Occipital lobe (tissue), 2 donors: ENCODE results near the gene EFNA3. TPM values are rescaled to one million over a fixed set of nuclear protein-coding genes. Genes with fewer than 3 reads are reported as not detected.
A peak's percentile ranks its signal among the peaks of the same experiment; 100 is the strongest.

Source experiments
- DNase-seq: peaks from one replicate; lab custom pipeline; 2025; lab: John Stamatoyannopoulos, UW
- total RNA-seq: library from RNA; depleted of rRNA; stranded (reverse); fragments of >200 nt; gene quantifications from one replicate; pipeline ENCODE4 v1.2.3, GENCODE V29; 2014

The EFNA3 gene
- total RNA-seq, result 7.6 TPM

DNA sequence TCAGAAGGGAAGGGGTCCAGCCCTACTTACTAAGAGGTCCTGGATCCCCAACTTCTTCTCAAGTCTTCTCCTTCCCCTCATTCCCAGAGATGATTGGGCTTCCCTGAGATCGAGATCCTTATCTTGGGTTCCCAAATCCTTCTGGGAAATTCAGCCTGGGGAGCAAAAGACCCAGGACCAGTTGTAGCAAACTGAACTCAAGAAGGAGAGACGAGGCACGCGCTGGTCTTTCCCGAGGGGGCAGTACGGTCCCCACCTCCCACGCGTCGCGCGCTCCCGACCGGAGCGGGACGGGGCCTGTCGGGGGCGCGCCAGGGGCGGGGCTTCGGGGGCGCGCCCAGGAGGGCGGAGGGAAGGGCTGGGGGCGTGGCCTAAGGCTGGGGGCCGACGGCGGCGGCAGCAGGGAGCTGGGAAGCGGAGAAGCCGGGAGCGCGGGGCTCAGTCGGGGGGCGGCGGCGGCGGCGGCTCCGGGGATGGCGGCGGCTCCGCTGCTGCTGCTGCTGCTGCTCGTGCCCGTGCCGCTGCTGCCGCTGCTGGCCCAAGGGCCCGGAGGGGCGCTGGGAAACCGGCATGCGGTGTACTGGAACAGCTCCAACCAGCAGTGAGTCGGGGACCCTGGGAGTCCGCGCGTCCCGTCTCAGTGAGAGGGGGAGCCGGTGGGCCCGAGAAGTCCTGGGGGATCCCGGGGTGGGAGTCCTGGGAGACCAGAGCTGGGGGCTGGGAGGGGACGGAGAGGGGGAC, at the start of gene EFNA3:
Gene EFNA3, plus strand, starts transcription at position 369 of the 741 bp plus-strand sequence. Its CDS starts 105 bp downstream, at position 474.
- peak; percentile 74 for DNase-seq

DNA sequence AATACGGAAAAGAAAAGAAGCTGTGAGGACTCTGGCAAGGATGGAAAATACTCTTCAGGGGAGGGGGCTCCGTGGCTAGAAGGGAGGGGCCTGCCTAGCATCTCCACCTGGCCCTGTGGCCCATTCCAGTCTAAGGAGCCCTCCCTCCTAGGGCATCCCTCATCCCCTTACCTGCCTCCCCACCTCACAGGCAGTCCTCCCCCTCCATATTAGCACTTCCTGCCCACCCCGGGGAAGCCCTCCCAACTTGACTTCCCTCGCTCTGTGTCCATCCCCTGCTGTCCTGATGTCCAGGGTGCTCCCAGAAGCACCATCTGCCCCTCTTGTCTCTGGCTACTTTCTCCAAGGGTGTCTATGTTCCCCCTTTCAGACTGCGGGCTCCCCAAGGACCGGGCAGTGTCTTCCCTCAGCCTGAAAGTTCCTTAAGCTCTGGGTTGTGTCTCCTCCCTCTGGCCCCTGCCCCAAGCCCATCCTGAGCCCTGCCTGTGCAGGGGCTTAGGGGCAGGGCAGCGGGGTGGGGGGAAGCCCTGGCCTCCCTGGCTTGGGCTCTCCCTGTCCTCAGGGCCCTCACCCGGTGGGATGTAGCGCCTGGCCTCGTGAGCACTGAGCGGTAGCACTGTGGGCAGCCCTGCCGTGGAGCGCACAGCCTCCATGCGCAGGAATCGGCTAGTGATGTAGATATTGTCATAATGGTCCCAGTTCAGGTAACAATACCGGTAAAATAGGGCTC, 49.0 kb upstream of the EFNA3 start:
- no peak for DNase-seq

GRCh38 chr1:155030243-155030795, 48.3 kb upstream of the EFNA3 start:
- no peak for DNase-seq

GRCh38 chr1:155030899-155031298, 47.7 kb upstream of the EFNA3 start:
- DNase-seq, result no peak

- DNase-seq, result no peak
Observed at GRCh38 chr1:155032886-155033285, 45.8 kb upstream of the EFNA3 start.

- no peak for DNase-seq
Observed at GRCh38 chr1:155033524-155033923, 45.1 kb upstream of the EFNA3 start, which contains the start of the genes DCST1 and DCST2. Gene DCST1 (plus strand): TSS chr1:155033824. CDS start chr1:155034037, 213 bp downstream. Gene DCST2 (minus strand): TSS chr1:155033781. CDS start chr1:155033701, 80 bp downstream.

DNA sequence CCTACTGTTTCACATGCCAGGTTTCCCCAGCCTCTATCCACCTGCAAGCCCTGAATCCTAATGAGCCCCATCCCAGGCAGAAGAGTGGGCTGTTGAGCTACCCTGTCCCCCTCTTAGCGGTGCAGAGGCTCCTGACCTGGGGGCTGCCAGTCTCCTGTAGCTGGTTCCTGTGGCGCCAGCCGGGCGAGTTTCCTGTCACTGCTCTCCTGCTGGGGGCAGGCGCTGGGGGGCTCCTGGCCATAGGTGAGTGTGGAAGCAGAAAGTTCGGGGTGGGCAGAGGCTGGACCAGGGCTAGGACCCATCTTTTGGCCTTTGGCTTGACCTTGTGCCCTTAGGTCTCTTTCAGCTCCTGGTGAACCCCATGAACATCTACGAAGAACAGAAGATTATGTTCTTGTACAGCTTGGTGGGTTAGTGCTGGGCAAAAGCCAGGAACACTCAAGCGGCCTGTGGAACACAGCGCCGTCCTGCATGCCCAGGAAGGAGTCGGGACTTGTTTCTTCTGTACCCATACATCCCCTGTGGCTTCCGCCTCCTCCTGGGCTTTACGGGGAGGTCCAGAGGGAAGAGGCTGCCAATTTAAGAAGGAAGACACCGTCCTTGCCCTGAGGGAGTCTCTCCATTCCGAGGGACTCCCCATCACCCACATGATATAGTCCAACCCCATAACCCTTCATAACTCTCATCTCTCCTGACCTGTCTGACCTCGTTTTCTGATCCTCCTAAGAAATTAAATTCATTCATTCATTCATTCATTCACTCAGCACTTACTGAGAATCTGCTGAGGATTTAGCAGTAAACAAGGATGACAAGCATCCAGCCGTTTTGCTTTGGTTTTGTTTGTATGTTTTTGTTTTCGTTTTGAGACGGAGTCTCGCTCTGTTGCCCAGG, 44.1 kb upstream of the EFNA3 start:
- no peak for DNase-seq

- no peak for DNase-seq
Observed at GRCh38 chr1:155035936-155036335, 42.7 kb upstream of the EFNA3 start.

DNA sequence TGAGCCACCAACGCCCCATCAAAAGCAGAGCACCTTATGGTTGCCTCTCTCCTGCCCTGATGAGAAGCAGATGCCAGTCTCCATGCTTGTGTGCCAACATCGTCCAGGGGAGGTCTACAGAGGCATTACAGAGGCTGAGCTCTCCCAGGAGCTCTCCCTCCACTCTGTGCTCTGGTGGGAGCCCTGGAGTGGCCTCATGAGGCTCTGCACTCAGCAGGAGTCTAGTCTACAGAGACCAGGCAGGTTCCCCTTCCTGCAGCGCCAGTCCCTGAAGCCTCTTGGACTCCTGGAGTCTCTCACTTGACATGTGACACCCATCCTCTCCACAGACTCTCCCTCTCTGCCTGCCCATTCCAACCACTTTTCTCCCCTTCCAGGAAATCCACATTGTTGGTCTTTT, 41.6 kb upstream of the EFNA3 start:
- no peak for DNase-seq

DNA sequence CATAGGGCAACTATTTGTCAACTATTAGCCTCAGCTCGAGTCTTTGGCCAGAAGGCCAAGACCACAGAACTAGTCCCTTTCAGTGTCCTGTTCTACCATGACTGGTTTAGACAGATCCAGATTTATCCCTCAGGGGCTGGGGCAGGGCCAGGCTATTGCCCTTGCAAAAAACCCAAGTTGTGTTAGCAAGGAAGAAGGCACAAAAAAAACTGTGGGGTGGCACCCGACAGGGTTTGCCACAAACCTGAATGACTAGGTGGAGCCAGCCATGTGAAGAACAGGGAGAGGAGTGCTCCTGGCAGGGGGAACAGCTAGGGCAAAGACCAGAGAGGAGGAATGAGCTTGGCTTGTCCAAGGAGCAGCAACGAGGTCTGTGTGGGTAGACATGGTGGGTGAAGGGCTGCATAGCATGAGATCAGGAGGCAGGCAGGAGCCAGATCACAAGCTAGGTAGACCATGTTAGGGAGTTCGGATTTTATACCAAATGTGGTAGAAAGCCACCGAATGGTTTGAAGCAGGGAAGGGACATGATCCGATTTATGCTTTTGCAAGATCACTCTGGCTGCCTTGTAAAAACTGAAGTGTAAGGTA, 40.7 kb upstream of the EFNA3 start:
- DNase-seq, result no peak

- no peak for DNase-seq
Observed at GRCh38 chr1:155038602-155039307, 39.9 kb upstream of the EFNA3 start.

- DNase-seq, result no peak
Observed at GRCh38 chr1:155039308-155039669, 39.3 kb upstream of the EFNA3 start.

DNA sequence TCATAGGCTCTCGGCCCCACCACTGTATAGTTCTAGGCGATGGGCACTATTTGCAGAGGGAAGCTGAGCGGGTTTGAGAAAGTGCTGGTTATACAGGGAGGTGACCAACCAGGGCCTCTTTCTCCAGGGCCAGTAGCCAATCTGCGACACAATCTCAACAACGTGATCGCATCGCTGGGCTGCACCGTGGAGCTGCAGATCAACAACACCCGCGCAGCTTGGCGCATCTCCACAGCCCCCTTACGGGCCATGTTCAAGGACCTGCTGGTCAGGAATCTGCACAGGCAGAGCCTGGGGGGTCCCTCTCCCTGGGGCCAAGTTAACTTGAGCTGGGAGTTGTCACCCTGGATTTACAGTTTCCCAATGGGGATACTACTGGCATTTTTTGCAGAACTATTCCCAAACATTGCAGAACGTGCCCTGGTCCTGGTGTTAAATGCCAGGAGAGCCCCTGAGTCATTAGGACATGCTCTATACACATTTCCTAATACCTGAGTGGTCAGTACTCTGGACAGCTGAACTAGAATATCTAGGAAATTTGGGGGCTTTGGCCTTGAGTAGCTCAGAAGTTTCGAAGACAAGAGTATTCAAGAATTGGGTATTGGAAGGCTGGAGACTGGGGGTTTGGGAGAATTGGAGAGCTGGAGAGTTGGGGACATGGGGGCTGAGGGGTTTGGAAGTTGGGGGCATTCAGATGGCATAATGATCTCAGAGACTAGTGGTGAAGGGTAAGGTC, 38.1 kb upstream of the EFNA3 start:
- no peak for DNase-seq

- DNase-seq, result no peak
Observed at GRCh38 chr1:155042789-155043188, 35.8 kb upstream of the EFNA3 start.

- no peak for DNase-seq
Observed at GRCh38 chr1:155043301-155043702, 35.3 kb upstream of the EFNA3 start.

DNA sequence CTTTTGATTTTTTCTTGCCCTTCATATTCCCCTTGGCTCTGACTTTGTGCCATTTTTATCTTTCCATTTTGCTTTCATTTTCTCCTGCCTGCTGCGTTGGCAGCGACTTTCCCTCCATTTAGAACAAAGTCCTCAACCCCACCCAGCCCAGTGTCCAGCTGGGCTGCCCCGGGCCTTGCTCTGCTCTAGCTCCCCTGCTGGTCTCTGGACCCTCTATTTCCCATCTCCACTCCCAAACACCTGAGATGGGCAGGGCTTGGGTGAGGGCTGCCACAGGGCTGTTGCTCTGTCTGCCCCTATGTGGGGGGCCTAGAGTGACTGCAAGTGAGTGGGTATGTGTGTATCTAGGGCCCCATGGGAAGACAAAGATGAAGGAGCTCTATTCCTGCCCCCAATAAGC, 34.8 kb upstream of the EFNA3 start:
- no peak for DNase-seq

DNA sequence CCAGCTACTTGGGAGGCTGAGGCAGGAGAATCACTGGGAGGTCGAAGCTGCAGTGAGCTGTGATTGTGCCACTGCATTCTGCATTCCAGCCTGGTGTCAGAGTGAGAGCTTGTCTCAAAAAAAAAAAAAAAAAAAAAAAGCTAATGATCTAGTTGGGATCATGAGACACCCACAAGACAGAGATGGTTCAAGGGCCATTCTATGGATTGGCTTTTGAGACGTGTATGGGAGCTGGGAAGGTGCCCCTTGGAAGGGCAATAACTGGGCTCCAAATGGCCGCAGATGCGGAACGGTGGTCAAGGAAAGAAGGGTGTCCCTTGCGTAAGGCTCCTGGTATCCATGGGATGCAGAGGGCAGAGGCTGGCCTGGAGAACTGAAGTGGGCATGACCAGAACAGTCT, 34.3 kb upstream of the EFNA3 start:
- DNase-seq, result no peak

DNA sequence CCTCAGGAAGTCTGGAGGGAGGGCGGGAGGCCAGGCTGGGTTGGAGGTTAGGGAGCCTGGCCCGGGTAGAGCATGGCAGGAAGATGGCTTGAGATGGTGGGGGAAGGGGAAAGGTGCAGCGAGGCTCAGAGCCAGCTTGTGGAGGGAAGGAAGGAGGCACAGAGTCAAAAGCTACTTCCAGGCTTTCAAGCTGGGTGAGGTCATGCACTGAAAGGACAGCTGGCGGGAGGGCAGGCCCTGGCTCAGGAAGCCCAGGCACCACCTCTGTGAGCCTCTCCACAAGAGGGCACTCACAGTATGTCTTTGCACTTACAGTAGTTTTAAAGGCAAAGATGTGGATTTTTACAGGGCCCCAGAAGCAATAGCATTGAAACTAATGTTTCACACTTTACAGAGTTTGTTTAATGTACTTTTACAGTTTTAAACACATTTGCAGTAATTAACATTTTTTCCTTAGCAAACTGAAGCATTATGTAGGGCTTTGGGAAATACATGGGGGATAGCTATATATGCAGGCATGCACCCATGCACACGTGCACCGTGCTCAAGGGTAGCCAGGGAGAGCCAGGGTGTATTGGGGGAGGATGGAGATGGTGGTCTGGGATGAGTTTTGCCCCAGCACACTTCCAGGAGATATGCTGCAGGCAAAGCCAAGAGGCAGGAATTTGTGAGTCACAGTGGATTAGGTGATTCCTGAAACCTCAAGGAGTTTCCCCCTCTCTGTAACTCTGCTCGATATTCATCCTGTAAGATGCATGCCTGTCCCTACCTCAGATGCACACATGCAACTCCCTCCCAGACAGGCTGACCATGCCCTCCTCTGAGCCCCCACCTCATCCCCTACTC, 33.6 kb upstream of the EFNA3 start:
- DNase-seq, result peak; percentile 47
